HEK293 (cell line): Measurements from ENCODE around the gene UBXN10.

Experiments
- HOXC10 ChIP-seq: sonication (generic); formaldehyde crosslinking; IDR thresholded peaks from 2 replicates; pipeline ENCODE4 v1.8.1; 2023; ENCODE audit warnings: mild to moderate bottlenecking, missing genetic modification reagents
- PATZ1 ChIP-seq: fragments of 450-650 bp; formaldehyde crosslinking; IDR thresholded peaks from 2 replicates; pipeline ENCODE4 v1.5.1; 2016; ENCODE audit warnings: missing biosample characterization, missing genetic modification characterization
- YY1 ChIP-seq: fragments of 450-650 bp; formaldehyde crosslinking; IDR thresholded peaks from 2 replicates; pipeline ENCODE4 v1.5.1; 2018; ENCODE audit warnings: missing biosample characterization, missing genetic modification characterization
- ZBTB11 ChIP-seq: fragments of 450-650 bp; formaldehyde crosslinking; conservative IDR thresholded peaks from 2 replicates; pipeline ENCODE4 v1.5.1; 2016; ENCODE audit warnings: low read depth, missing biosample characterization, missing genetic modification characterization
- ZBTB7A ChIP-seq: fragments of 450-650 bp; formaldehyde crosslinking; IDR thresholded peaks from 2 replicates; pipeline ENCODE4 v1.5.1; 2016; ENCODE audit warnings: low read depth, missing biosample characterization, missing genetic modification characterization
- ZNF133 ChIP-seq: fragments of 450-650 bp; formaldehyde crosslinking; IDR thresholded peaks from 2 replicates; pipeline ENCODE4 v1.5.1; 2016; ENCODE audit warnings: missing biosample characterization, missing genetic modification characterization
- ZNF248 ChIP-seq: fragments of 450-650 bp; formaldehyde crosslinking; IDR thresholded peaks from 2 replicates; pipeline ENCODE4 v1.5.1; 2017; ENCODE audit warnings: missing biosample characterization, missing genetic modification characterization
- ZNF324 ChIP-seq: fragments of 450-650 bp; formaldehyde crosslinking; IDR thresholded peaks from 2 replicates; pipeline ENCODE4 v1.5.1; 2016; ENCODE audit warnings: missing biosample characterization, missing genetic modification characterization
- ZNF426 ChIP-seq: fragments of 450-650 bp; formaldehyde crosslinking; IDR thresholded peaks from 2 replicates; pipeline ENCODE4 v1.5.1; 2017; ENCODE audit warnings: missing biosample characterization, missing genetic modification characterization, mild to moderate bottlenecking, inconsistent platforms, moderate library complexity
- ZNF596 ChIP-seq: fragments of 450-650 bp; IDR thresholded peaks from 2 replicates; pipeline ENCODE4 v1.5.0; 2018; ENCODE audit warnings: missing biosample characterization, mild to moderate bottlenecking, missing genetic modification characterization, moderate library complexity
- ZNF704 ChIP-seq: fragments of 450-650 bp; formaldehyde crosslinking; IDR thresholded peaks from 2 replicates; pipeline ENCODE4 v1.5.1; 2016; ENCODE audit warnings: missing biosample characterization, missing genetic modification characterization
- ZNF830 ChIP-seq: fragments of 450-650 bp; IDR thresholded peaks from 2 replicates; pipeline ENCODE4 v1.5.0; 2018; ENCODE audit warnings: missing biosample characterization, missing genetic modification characterization, low read depth, mild to moderate bottlenecking, moderate library complexity
- TF ChIP-seq, protein P1 (sequence below): fragments of 450-650 bp; formaldehyde crosslinking; IDR thresholded peaks from 2 replicates; pipeline ENCODE4 v1.5.1; 2016; ENCODE audit warnings: missing biosample characterization, missing genetic modification characterization

- TF ChIP-seq ZNF133 (tag by site-specific recombination) (no peak), PATZ1 (tag by site-specific recombination) (no peak), YY1 (tag by site-specific recombination) (no peak), ZNF324 (no peak), ZNF596 (tag by site-specific recombination) (no peak), ZNF704 (no peak), HOXC10 (CRISPR knock-in tag) (no peak), ZNF830 (no peak), ZNF248 (tag by site-specific recombination) (no peak), ZBTB7A (tag by site-specific recombination) (no peak), ZNF426 (tag by site-specific recombination) (no peak), ZBTB11 (tag by site-specific recombination) (no peak)
- TF ChIP-seq, protein P1, sequence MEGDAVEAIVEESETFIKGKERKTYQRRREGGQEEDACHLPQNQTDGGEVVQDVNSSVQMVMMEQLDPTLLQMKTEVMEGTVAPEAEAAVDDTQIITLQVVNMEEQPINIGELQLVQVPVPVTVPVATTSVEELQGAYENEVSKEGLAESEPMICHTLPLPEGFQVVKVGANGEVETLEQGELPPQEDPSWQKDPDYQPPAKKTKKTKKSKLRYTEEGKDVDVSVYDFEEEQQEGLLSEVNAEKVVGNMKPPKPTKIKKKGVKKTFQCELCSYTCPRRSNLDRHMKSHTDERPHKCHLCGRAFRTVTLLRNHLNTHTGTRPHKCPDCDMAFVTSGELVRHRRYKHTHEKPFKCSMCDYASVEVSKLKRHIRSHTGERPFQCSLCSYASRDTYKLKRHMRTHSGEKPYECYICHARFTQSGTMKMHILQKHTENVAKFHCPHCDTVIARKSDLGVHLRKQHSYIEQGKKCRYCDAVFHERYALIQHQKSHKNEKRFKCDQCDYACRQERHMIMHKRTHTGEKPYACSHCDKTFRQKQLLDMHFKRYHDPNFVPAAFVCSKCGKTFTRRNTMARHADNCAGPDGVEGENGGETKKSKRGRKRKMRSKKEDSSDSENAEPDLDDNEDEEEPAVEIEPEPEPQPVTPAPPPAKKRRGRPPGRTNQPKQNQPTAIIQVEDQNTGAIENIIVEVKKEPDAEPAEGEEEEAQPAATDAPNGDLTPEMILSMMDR (tag by site-specific recombination): no peak
Observed at GRCh38 chr1:20184997-20185833, 681 bp upstream of the UBXN10 start.
